PC-3 (cell line): ENCODE data around the gene UNK. TPM values are rescaled to one million over a fixed set of nuclear protein-coding genes. Genes with fewer than 3 reads are reported as not detected.

ENCODE experiments used
- ATAC-seq: fragments of 200-7000 bp; cut with Tn5 transposase; 2 replicates; pipeline ENCODE4 v1.9.1; 2020; ENCODE audit warnings: mild to moderate bottlenecking, moderate library complexity
- BruUV-seq: library from RNA; stranded (reverse); fragments of 400-500 nt; replicated peaks from 2 replicates; lab custom pipeline; 2021; lab: Mats Ljungman, UMichigan
- CTCF ChIA-PET: fragments of 300-600 bp; sonication (Branson Sonifier 250); formaldehyde crosslinking; loops from one replicate; lab custom pipeline; 2022; ENCODE audit warnings: antibody characterized with exemption; lab: Charles Lee
- POLR2A ChIA-PET: fragments of 300-600 bp; sonication (Branson Sonifier 250); formaldehyde crosslinking; loops from one replicate; lab custom pipeline; 2022; ENCODE audit warnings: antibody characterized with exemption; ENCODE audit not compliant: unreplicated experiment; lab: Charles Lee
- DNase-seq: peaks from one replicate; pipeline ENCODE4 v3.0.0-alpha.2; 2015
- H2AFZ ChIP-seq: fragments of 300-600 bp; sonication (generic); 2 replicates; pipeline ENCODE4 v1.6.0; 2016; ENCODE audit warnings: antibody characterized with exemption, low read length
- H3F3A ChIP-seq: fragments of 300-600 bp; sonication (generic); one replicate; pipeline ENCODE4 v1.6.0; 2017; ENCODE audit warnings: antibody characterized with exemption, low read length, control low read depth, mild to moderate bottlenecking; ENCODE audit not compliant: unreplicated experiment
- H3K27ac ChIP-seq: fragments of 300-600 bp; sonication (generic); 2 replicates; pipeline ENCODE4 v1.5.1; 2016; ENCODE audit warnings: mild to moderate bottlenecking, low read length
- H3K27me3 ChIP-seq: fragments of 300-600 bp; sonication (generic); 2 replicates; pipeline ENCODE4 v1.6.1; 2016; ENCODE audit warnings: low read length, mixed read lengths
- H3K36me3 ChIP-seq: fragments of 300-600 bp; sonication (generic); 2 replicates; pipeline ENCODE4 v1.6.1; 2016; ENCODE audit warnings: low read depth, mixed run types, low read length, mixed read lengths
- H3K4me1 ChIP-seq: fragments of 300-600 bp; sonication (generic); 2 replicates; pipeline ENCODE4 v1.5.1; 2016; ENCODE audit warnings: low read length; ENCODE audit not compliant: insufficient read depth
- H3K4me2 ChIP-seq: fragments of 300-600 bp; sonication (generic); 2 replicates; pipeline ENCODE4 v1.6.0; 2016; ENCODE audit warnings: low read length
- H3K4me3 ChIP-seq: fragments of 300-600 bp; sonication (generic); 2 replicates; pipeline ENCODE4 v1.5.1; 2016; ENCODE audit warnings: mild to moderate bottlenecking, low read length, mixed read lengths
- H3K79me2 ChIP-seq: fragments of 300-600 bp; sonication (generic); 2 replicates; pipeline ENCODE4 v1.6.1; 2017; ENCODE audit warnings: low read length, mixed read lengths
- H3K9ac ChIP-seq: fragments of 300-600 bp; sonication (generic); 2 replicates; pipeline ENCODE4 v1.6.0; 2016; ENCODE audit warnings: mild to moderate bottlenecking, low read length
- H3K9me2 ChIP-seq: fragments of 300-600 bp; sonication (generic); replicated peaks from 2 replicates; pipeline ENCODE4 v1.6.1; 2016; ENCODE audit warnings: mixed run types, low read length, mixed read lengths
- H3K9me3 ChIP-seq: fragments of 300-600 bp; sonication (generic); 2 replicates; pipeline ENCODE4 v1.6.1; 2016; ENCODE audit warnings: low read length, mixed read lengths
- H4K20me1 ChIP-seq: fragments of 300-600 bp; sonication (generic); 2 replicates; pipeline ENCODE4 v1.6.1; 2016; ENCODE audit warnings: low read length, mixed read lengths
- CTCF ChIP-seq: fragments of 300-600 bp; sonication (generic); conservative IDR thresholded peaks from 2 replicates; pipeline ENCODE4 v1.5.1; 2017; ENCODE audit warnings: antibody characterized with exemption, low read depth, mild to moderate bottlenecking, low read length
- EZH2 ChIP-seq: fragments of 300-600 bp; sonication (generic); IDR thresholded peaks from one replicate; pipeline ENCODE4 v1.6.1; 2017; ENCODE audit warnings: antibody characterized with exemption, mild to moderate bottlenecking, low read length; ENCODE audit not compliant: unreplicated experiment
- EZH2phosphoT487 ChIP-seq: fragments of 300-600 bp; sonication (generic); IDR thresholded peaks from 2 replicates; pipeline ENCODE4 v1.6.1; 2018; ENCODE audit warnings: mild to moderate bottlenecking, antibody characterized with exemption, low read length, borderline replicate concordance
- intact Hi-C: fragments of 100-400 bp; cut with micrococcal nuclease; formaldehyde crosslinking; loops from 2 replicates; pipeline ENCODE4 v1.9.0; 2023
- total RNA-seq: library from RNA; depleted of rRNA; stranded (reverse); fragments of >200 nt; gene quantifications from 2 replicates; pipeline ENCODE4 v1.2.3, GENCODE V29; 2014

Gene UNK
- total RNA-seq, 1 experiment from 2014 or later: 21.8 TPM

GRCh38 chr17:75771334-75772281 lies 13.0 kb upstream of the UNK start:
- Histone ChIP-seq H3K36me3 (peaks cover 3% of the 10 kb centered on the region), H3K9me3 (no peaks in the 10 kb centered on the region), H3K79me2 (peaks cover 1% of the 10 kb centered on the region; the same call in 1 of the 2 replicates), H3K4me1 (peaks cover 11% of the 10 kb centered on the region; the same call in 1 of the 2 replicates), H3F3A (peaks cover 9% of the 10 kb centered on the region), H3K27me3 (no peaks in the 10 kb centered on the region), H3K4me2 (no peak overlapping the region), H3K9ac (no peak overlapping the region), H3K27ac (no peak overlapping the region), H4K20me1 (peaks cover 5% of the 10 kb centered on the region), H3K4me3 (no peak overlapping the region), H3K9me2 (no peaks in the 10 kb centered on the region), H2AFZ (0 out of 2 replicates have a peak overlapping the region, but pooled peaks have one; percentile 24)
- ATAC-seq: peak; percentile 10; the same call in 1 of the 2 replicates
- ChIA-PET CTCF (interaction anchor here (0.6 kb wide), 1 partner anchor 12 kb away, joined by 3 read pairs; no protein-coding TSS in a partner anchor), POLR2A (interaction anchor here (0.6 kb wide), 1 partner anchor 107 kb away, joined by 4 read pairs; the partner anchor contains the start of gene TRIM47)
- DNase-seq: peak; percentile 59
- intact Hi-C loops: loop anchor here (5.0 kb wide), 1 partner anchor 76 kb away; no protein-coding TSS in a partner anchor
- TF ChIP-seq CTCF (peak; percentile 61), EZH2phosphoT487 (no peak)
- no TSS peak for BruUV-seq

- POLR2A ChIA-PET: no interaction called here
- intact Hi-C loops: loop anchor here (5.0 kb wide), 1 partner anchor 74 kb away; no protein-coding TSS in a partner anchor
- DNase-seq (no peak), ATAC-seq (no peak)
- TF ChIP-seq EZH2 (no peak), CTCF (no peak), EZH2phosphoT487 (no peak)
- Histone ChIP-seq H3K36me3 (peaks cover 20% of the 10 kb centered on the region), H3K4me3 (no peak overlapping the region), H3K9me2 (no peaks in the 10 kb centered on the region), H2AFZ (no peak overlapping the region), H3K9me3 (no peaks in the 10 kb centered on the region), H4K20me1 (peaks cover 22% of the 10 kb centered on the region), H3K79me2 (peaks cover 18% of the 10 kb centered on the region), H3K4me1 (peaks cover 23% of the 10 kb centered on the region), H3F3A (peaks cover 16% of the 10 kb centered on the region), H3K27me3 (no peaks in the 10 kb centered on the region), H3K27ac (no peak overlapping the region), H3K9ac (no peak overlapping the region), H3K4me2 (no peak overlapping the region)
- CTCF ChIA-PET: interaction anchor here (1.0 kb wide), 1 partner anchor 72 kb away, joined by 4 read pairs; no protein-coding TSS in a partner anchor
- BruUV-seq: no TSS peak
Observed at GRCh38 chr17:75773121-75773807, 11.3 kb upstream of the UNK start.
